Kasumi-1 (cell line): ENCODE measurements around the gene SULF2.
A peak's percentile ranks its signal among the peaks of the same experiment; 100 is the strongest.

Experiments used
- DNase-seq, 2 experiments: peaks; one replicate each; lab custom pipeline; 2025; lab: John Stamatoyannopoulos, UW

The SULF2 gene

GRCh38 chr20:47647994-47648393 lies 137.3 kb downstream of the SULF2 start:
- DNase-seq: no peak

- DNase-seq: no peak
Measured at GRCh38 chr20:47645632-47646031, 139.6 kb downstream of the SULF2 start.

DNA sequence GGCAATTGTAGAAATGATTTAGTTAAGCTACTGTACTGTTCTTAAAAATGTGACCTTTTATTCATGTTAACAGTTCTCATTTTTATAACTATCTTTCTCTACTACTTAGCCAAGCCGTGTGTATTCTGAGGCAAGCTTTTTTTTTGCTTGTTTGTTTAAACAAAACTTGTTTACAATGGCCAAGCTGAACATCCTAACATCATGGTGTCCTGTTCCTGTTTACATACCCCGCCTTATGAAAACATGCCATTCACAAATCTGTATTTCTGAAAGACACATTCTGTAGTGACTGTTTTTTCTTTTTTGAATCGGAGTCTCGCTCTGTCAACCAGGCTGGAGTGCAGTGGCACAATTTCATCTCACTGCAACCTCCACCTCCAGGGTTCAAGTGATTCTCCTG lies 142.7 kb downstream of the SULF2 start:
- no peak for DNase-seq

- DNase-seq: no peak
Measured at GRCh38 chr20:47642118-47642517, 143.2 kb downstream of the SULF2 start.

GRCh38 chr20:47638851-47639250 lies 146.4 kb downstream of the SULF2 start:
- DNase-seq: no peak

- DNase-seq: no peak
Measured at GRCh38 chr20:47635256-47635655, 150.0 kb downstream of the SULF2 start.

- no peak for DNase-seq
Measured at GRCh38 chr20:47631078-47631477, 154.2 kb downstream of the SULF2 start.

GRCh38 chr20:47629907-47630306 lies 155.4 kb downstream of the SULF2 start:
- no peak for DNase-seq

GRCh38 chr20:47627540-47627939 lies 157.7 kb downstream of the SULF2 start:
- no peak for DNase-seq

GRCh38 chr20:47623206-47623605 lies 162.1 kb downstream of the SULF2 start:
- no peak for DNase-seq

DNA sequence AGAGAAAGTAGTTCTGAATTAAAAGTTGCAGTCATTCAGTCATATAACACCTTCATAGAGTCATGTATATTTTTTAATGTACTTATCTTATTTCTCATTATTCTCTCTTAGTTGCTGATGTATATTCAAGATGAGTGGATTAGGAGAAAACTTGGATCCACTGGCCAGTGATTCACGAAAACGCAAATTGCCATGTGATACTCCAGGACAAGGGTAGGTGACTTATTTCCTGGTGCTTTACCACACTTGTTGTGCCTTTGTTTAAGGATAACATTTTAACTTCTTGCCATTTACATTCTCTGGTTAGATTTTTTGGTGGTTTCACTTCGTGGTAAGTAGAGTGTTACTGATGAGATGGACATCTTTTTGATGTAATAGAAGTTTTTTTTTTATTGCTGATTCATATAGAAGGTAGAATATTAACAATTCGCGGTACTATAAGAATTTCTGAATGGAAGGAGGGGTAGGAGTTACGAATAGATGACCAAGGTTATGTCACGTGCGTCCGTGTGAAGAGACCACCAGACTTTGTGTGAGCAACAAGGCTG lies 163.1 kb downstream of the SULF2 start:
- DNase-seq: no peak

DNA sequence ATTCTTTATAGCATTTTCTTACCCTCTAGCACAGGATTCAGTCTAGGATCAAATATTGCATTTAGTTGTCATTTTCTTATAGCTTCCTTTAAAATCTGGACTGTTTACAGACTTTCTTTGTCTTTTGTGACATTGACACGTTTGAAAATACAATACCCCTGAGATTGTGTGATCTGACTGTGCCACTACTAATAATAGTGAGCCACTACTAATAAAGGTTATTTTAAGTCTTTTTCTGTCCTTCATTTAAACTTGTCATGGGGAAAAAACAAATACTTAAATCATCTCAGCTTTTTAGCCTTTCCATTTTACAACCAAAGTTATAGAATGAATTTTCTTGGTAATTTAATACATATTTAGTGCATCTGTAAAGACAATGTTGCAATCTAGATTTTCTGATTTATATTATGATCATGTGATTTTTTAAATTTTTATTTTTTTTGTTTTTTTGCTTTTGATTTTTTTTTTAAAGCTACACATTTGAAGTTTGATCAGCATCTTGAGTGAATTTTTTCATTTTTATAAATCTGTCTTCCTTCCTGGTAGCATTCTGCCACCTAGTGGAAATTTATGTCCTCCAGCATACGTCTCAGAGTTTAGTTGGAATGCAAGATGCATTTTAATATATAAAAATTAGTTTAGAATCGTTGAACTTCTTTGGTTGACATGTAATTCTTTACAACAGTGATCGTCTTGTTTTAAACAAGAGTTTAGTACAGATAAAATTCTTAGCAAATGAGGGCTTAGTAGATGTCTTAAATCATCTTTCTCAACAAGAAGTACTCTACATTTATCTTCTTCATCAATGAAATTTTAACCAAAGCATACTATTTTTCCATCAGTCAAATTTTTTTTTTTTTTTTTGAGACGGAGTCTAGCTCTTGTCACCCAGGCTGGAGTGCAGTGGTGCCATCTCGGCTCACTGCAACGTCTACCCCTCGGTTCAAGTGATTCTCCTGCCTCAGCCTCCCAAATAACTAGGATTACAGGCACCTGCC lies 164.2 kb downstream of the SULF2 start:
- peak; percentile 56 to 72 for DNase-seq

DNA sequence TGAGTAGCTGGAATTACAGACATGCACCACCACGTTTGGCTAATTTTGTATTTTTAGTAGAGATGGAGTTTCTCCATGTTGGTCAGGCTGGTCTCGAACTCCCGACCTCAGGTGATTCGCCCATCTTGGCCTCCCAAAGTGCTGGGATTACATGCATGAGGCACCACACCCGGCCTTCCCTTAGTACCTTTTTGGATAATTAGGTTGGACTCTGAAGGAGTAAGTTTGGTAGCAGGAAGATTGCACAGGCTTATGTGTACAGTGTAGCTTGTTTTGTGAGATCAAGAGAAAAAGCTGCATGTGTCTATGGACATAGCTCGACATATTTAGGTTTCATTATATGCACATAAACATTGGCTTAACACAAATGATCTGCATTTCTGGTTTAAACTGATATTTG lies 166.8 kb downstream of the SULF2 start:
- no peak for DNase-seq

DNA sequence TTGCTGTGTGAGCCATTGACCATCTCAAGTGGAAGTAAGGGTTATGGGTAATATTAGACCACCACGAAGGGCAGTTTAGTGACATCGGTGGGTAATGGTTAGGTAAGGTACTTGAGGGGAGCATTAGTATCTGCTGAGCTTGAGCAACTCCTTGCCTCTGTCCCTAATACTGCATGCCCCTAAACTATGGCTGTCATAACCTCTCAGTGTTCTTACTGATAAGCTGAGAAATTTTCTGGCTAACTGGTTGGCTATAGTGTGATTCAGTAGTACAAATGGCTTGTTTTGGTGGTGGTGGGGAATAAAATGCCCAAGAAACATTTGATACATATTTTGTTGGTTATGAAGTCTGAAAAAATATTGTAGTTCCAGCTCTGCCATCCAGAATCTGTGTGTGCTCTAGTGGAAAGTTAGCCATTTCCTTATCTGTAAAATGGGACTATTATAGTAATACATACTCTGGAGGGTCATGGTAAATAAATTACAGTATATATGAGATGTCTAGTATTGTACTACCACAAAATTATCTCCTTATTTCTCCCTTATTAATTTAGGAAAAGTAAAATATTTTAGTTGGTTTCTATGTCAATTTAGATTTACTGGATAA lies 170.5 kb downstream of the SULF2 start:
- DNase-seq: no peak

DNA sequence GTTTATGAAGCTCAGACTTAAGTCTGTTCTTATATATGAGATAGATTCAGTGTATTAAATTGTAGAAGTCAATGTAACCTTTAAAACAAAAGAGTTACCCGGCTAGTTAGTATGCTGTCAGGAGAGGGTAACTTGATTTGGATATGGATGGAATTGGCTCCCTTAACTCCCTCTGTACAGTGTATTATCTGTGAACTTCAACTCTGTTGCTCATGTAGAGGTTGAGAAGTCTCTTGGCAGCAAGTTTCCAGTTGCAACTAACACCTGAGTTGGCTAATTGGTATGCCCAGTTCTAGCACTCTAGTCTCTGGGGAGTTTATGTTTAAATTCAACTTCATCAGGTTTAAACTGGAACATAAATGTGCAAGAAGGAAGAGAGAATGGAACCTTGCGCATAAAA lies 172.6 kb downstream of the SULF2 start:
- DNase-seq: no peak

DNA sequence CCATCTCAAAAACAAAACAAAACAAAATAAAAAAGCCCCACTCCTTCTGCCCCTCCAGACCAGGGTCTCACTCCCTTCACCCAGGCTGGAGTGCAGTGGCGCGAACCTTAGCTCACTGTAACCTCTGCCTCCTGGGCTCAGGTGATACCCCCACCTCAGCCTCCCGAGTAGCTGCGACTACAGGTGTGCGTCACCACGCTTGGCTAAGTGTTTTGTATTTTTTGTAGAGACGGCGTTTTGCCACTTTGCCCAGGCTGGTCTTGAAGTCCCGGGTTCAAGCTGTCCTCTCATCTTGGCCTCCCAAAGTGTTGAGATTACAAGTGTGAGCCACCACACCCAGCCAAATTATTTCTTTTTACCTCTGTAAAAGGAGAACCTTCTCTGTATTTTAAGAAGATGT lies 173.5 kb downstream of the SULF2 start:
- DNase-seq: no peak

DNA sequence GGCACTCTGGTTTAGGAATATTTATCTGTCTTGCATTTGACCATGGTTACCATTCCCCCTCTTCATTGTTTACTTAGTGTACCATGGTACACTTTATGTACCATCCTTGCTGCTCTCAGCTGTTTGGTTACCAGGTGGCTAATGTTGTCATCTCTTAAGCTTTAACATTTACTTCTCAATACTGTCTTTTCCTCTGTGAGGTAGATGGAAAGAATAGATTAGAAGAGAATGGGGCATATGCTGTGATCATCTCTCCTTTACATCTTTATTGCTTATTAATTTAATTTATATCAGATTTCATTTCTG lies 174.4 kb downstream of the SULF2 start:
- DNase-seq: no peak

GRCh38 chr20:47610247-47610944 lies 174.9 kb downstream of the SULF2 start:
- peak; percentile 69 to 82 for DNase-seq

- no peak for DNase-seq
Measured at GRCh38 chr20:47609001-47609400, 176.3 kb downstream of the SULF2 start.
